ENCODE results near the gene TRIM65.
A peak's percentile ranks its signal among the peaks of the same experiment; 100 is the strongest.

TRIM65 gene

GRCh38 chr17:75845933-75846691 is 50.6 kb downstream of the TRIM65 start:
- Histone ChIP-seq H3K9ac (ENCODE audit: low read length) (peak overlapping the region; percentile 8), H3K4me3 (ENCODE audit: low read length) (no peak overlapping the region), H3K9me3 (ENCODE audit: control insufficient read depth, low read length) (no peaks in the 10 kb centered on the region), H3K36me3 (ENCODE audit: control insufficient read depth, insufficient read depth, low read length, severe bottlenecking) (peaks cover 52% of the 10 kb centered on the region), H3K4me1 (ENCODE audit: control insufficient read depth, insufficient read depth, low read length) (peaks cover 44% of the 10 kb centered on the region), H3K27me3 (replicated peaks; ENCODE audit: control insufficient read depth, insufficient read depth, low read length) (no peaks in the 10 kb centered on the region)
- no peak for DNase-seq (ENCODE audit: low read depth)

DNA sequence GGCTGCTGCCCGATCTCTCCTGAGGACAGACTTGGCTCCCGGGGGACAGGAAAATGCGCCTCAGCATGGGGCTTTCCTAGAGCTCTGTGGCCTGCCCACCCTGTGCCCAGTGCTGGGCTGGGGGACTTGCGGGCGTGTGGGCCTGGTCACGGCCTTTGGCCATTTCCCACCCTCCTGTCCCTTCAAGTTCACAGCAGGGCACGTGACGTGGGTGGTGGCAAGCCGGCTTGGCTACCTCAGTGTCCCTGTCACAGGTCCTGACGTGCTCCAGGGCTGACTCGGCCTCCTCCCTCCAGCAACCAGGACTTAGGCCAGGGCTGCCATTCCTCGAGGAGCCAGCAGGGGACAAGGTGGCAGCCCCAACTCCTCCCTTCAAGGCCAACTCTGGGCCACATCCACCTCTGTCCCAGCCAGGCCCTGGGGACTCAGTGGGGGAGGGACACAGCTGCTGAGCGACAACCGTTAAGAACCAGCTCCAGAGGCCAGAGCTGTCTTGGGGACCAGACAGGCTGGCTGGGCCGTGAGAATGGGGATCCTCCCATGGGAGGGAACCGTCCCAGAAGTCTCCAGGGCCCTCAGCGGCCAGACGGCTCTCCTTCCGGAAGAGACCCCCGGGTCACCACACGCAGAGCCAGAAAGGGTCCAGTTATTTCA is 51.6 kb downstream of the TRIM65 start:
- Histone ChIP-seq H3K4me3 (ENCODE audit: low read length) (no peak overlapping the region), H3K9me3 (ENCODE audit: control insufficient read depth, low read length) (no peaks in the 10 kb centered on the region), H3K36me3 (ENCODE audit: control insufficient read depth, insufficient read depth, low read length, severe bottlenecking) (peaks cover 44% of the 10 kb centered on the region), H3K9ac (ENCODE audit: low read length) (peak overlapping the region; percentile 8), H3K4me1 (ENCODE audit: control insufficient read depth, insufficient read depth, low read length) (peaks cover 38% of the 10 kb centered on the region), H3K27me3 (replicated peaks; ENCODE audit: control insufficient read depth, insufficient read depth, low read length) (no peaks in the 10 kb centered on the region)
- peak; percentile 61 for DNase-seq (ENCODE audit: low read depth)

- DNase-seq (ENCODE audit: low read depth): no peak
- no peak overlapping the region for H3K4me3 ChIP-seq (ENCODE audit: low read length)
- H3K4me1 ChIP-seq (ENCODE audit: control insufficient read depth, insufficient read depth, low read length): peaks cover 34% of the 10 kb centered on the region
- H3K27me3 ChIP-seq (replicated peaks; ENCODE audit: control insufficient read depth, insufficient read depth, low read length): no peaks in the 10 kb centered on the region
- no peaks in the 10 kb centered on the region for H3K9me3 ChIP-seq (ENCODE audit: control insufficient read depth, low read length)
- peaks cover 38% of the 10 kb centered on the region for H3K36me3 ChIP-seq (ENCODE audit: control insufficient read depth, insufficient read depth, low read length, severe bottlenecking)
- H3K9ac ChIP-seq (ENCODE audit: low read length): no peak overlapping the region
Observed at GRCh38 chr17:75844530-75845057, 52.2 kb downstream of the TRIM65 start.

- Histone ChIP-seq H3K9ac (ENCODE audit: low read length) (peak within 1 kb of the TSS; percentile 8), H3K4me1 (ENCODE audit: control insufficient read depth, insufficient read depth, low read length) (peaks cover 27% of the 10 kb centered on the region), H3K27me3 (replicated peaks; ENCODE audit: control insufficient read depth, insufficient read depth, low read length) (no peaks in the 10 kb centered on the region), H3K4me3 (ENCODE audit: low read length) (no peak within 1 kb of the TSS), H3K36me3 (ENCODE audit: control insufficient read depth, insufficient read depth, low read length, severe bottlenecking) (peaks cover 31% of the 10 kb centered on the region), H3K9me3 (ENCODE audit: control insufficient read depth, low read length) (no peaks in the 10 kb centered on the region)
- no peak for DNase-seq (ENCODE audit: low read depth)
Observed at GRCh38 chr17:75843577-75844529, 52.9 kb downstream of the TRIM65 start, which contains the start of gene UNC13D. UNC13D (minus strand) TSS chr17:75844404; CDS start chr17:75844337, 67 bp downstream.

- DNase-seq (ENCODE audit: low read depth): no peak
- H3K36me3 ChIP-seq (ENCODE audit: control insufficient read depth, insufficient read depth, low read length, severe bottlenecking): peaks cover 24% of the 10 kb centered on the region
- H3K9me3 ChIP-seq (ENCODE audit: control insufficient read depth, low read length): no peaks in the 10 kb centered on the region
- no peak overlapping the region for H3K9ac ChIP-seq (ENCODE audit: low read length)
- peaks cover 19% of the 10 kb centered on the region for H3K4me1 ChIP-seq (ENCODE audit: control insufficient read depth, insufficient read depth, low read length)
- H3K4me3 ChIP-seq (ENCODE audit: low read length): no peak overlapping the region
- no peaks in the 10 kb centered on the region for H3K27me3 ChIP-seq (replicated peaks; ENCODE audit: control insufficient read depth, insufficient read depth, low read length)
Observed at GRCh38 chr17:75842963-75843576, 53.7 kb downstream of the TRIM65 start.

DNA sequence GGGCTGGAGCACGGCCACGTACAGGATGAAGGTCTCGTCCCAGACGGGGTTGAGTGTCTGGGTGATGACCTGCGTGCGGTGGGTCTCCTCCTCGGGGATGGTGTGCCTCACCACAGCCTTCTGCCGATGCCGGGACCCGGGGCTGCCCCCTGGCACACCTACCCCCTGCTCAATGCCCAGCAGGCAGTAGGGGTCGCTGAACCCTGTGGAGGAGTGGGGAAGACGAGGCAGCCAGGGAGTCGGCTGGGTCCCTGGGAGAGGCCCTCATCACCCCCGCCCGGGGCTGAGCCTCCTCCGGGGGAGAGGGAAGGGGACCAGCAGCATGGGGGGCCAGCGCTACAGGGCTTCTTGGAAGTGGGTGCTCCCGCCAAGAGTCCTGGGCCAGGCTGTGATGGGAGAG is 54.3 kb downstream of the TRIM65 start:
- DNase-seq (ENCODE audit: low read depth): no peak
- H3K4me3 ChIP-seq (ENCODE audit: low read length): no peak overlapping the region

GRCh38 chr17:75840799-75841164 is 56.0 kb downstream of the TRIM65 start:
- Histone ChIP-seq H3K36me3 (ENCODE audit: control insufficient read depth, insufficient read depth, low read length, severe bottlenecking) (peaks cover 1% of the 10 kb centered on the region), H3K4me3 (ENCODE audit: low read length) (no peak overlapping the region), H3K27me3 (replicated peaks; ENCODE audit: control insufficient read depth, insufficient read depth, low read length) (no peaks in the 10 kb centered on the region), H3K9ac (ENCODE audit: low read length) (no peak overlapping the region), H3K9me3 (ENCODE audit: control insufficient read depth, low read length) (no peaks in the 10 kb centered on the region), H3K4me1 (ENCODE audit: control insufficient read depth, insufficient read depth, low read length) (peaks cover 11% of the 10 kb centered on the region)
- DNase-seq (ENCODE audit: low read depth): no peak

More for the DNA sequence above, 54.3 kb downstream of the TRIM65 start:
- peaks cover 17% of the 10 kb centered on the region for H3K36me3 ChIP-seq (ENCODE audit: control insufficient read depth, insufficient read depth, low read length, severe bottlenecking)
- H3K4me1 ChIP-seq (ENCODE audit: control insufficient read depth, insufficient read depth, low read length): peaks cover 17% of the 10 kb centered on the region
- no peaks in the 10 kb centered on the region for H3K27me3 ChIP-seq (replicated peaks; ENCODE audit: control insufficient read depth, insufficient read depth, low read length)
- H3K9ac ChIP-seq (ENCODE audit: low read length): no peak overlapping the region
- no peaks in the 10 kb centered on the region for H3K9me3 ChIP-seq (ENCODE audit: control insufficient read depth, low read length)

DNA sequence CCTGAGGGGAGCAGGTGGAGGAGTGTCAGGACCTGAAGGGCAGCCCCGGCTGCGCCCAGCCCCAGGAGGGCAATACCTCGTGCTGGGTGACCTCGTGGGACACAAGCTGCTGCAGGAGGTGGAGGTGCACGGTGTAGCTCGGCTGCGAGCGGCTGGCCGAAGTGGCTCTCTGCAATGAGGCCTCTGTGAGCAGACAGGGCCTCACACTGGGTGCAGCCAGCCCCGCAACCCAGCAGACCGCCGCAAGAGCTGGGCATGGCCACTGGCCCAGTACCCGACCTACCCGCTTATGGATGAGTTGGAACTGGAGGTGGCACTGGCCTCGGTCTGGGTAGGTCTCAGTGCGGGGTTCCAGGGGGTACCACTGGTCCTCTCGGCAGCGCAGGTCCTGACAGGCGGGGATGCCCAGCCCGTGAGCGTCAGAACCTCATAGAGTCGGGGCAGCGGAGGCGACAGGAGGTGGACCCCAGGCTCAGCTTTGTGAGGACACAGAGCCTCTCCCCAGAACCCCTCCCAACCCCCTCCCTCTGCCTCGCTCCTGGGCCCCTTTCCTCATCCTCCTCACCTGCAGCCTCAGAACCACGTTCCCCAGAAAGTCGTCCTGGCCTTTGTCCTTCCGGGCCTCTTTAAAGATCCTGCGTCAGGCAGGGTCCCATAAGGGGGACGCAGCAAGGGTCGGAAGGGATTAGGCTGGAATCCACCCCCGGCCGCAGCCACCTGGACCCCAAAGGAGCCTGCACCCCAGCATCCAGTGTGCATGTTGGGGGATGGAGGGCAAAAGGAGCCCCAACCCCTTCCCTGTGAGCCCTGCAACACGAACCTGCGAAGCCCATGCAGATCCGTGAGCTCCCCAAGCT is 56.6 kb downstream of the TRIM65 start:
- Histone ChIP-seq H3K9me3 (ENCODE audit: control insufficient read depth, low read length) (no peaks in the 10 kb centered on the region), H3K36me3 (ENCODE audit: control insufficient read depth, insufficient read depth, low read length, severe bottlenecking) (no peaks in the 10 kb centered on the region), H3K4me1 (ENCODE audit: control insufficient read depth, insufficient read depth, low read length) (peaks cover 5% of the 10 kb centered on the region), H3K9ac (ENCODE audit: low read length) (no peak overlapping the region), H3K4me3 (ENCODE audit: low read length) (no peak overlapping the region), H3K27me3 (replicated peaks; ENCODE audit: control insufficient read depth, insufficient read depth, low read length) (no peaks in the 10 kb centered on the region)
- DNase-seq (ENCODE audit: low read depth): no peak

Data from adipocyte (in vitro differentiated cells).